Erythroblast (primary cell): ENCODE data around the gene CAMSAP1.

Experiments
- GATA1 ChIP-seq: IDR thresholded peaks from 2 replicates; pipeline ENCODE4 v1.6.1; 2011; ENCODE audit warnings: low read depth, mild to moderate bottlenecking, control low read depth, low read length, moderate library complexity
- POLR2A ChIP-seq: IDR thresholded peaks from 2 replicates; pipeline ENCODE4 v1.6.1; 2011; ENCODE audit warnings: mild to moderate bottlenecking, low read length

- no peak for TF ChIP-seq POLR2A
- no peak for TF ChIP-seq GATA1
Measured at GRCh38 chr9:135923508-135923907, 16.2 kb upstream of the CAMSAP1 start.
